DND-41 (cell line): ENCODE results near the gene MSI2.

Experiments
- EZH2 ChIP-seq: IDR thresholded peaks from 3 replicates; pipeline ENCODE4 v1.6.1; 2012; ENCODE audit warnings: borderline replicate concordance, low read depth, mild to moderate bottlenecking, moderate library complexity, low read length, inconsistent platforms; ENCODE audit not compliant: severe bottlenecking
- TF ChIP-seq, protein P1 (sequence below): IDR thresholded peaks from 2 replicates; pipeline ENCODE4 v1.5.1; 2012; ENCODE audit warnings: borderline replicate concordance, low read length, moderate library complexity, mild to moderate bottlenecking; ENCODE audit not compliant: poor library complexity, severe bottlenecking; ENCODE audit errors: extremely low read depth

DNA sequence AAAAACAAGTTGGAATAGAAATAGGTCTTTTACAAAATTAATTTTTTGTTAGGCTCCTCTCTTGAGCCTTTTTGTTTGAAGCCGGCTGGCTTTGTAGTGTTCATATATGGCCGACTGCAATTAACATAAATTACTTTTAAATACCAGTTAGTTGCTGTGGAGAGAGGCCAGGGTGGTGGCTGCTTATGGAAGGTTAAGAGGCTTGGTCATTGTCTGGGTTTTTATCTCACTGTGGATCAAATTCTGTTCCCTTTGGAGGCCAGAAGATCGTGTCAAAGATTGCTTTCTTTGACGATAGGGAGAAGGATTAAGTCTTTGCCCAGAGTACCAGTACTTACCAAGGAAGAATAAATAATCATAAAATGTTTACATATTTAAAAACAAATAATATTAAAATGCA lies 39.9 kb downstream of the MSI2 start:
- TF ChIP-seq, protein P1, sequence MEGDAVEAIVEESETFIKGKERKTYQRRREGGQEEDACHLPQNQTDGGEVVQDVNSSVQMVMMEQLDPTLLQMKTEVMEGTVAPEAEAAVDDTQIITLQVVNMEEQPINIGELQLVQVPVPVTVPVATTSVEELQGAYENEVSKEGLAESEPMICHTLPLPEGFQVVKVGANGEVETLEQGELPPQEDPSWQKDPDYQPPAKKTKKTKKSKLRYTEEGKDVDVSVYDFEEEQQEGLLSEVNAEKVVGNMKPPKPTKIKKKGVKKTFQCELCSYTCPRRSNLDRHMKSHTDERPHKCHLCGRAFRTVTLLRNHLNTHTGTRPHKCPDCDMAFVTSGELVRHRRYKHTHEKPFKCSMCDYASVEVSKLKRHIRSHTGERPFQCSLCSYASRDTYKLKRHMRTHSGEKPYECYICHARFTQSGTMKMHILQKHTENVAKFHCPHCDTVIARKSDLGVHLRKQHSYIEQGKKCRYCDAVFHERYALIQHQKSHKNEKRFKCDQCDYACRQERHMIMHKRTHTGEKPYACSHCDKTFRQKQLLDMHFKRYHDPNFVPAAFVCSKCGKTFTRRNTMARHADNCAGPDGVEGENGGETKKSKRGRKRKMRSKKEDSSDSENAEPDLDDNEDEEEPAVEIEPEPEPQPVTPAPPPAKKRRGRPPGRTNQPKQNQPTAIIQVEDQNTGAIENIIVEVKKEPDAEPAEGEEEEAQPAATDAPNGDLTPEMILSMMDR: no peak
- no peak for TF ChIP-seq EZH2
